Nephron (organoid): ENCODE data around the gene CORO2A.

ENCODE experiments used
- H3K27ac Mint-ChIP-seq, 3 experiments: 2 replicates each; pipeline ENCODE4 v1.8.0; 2020; ENCODE audit warnings: mixed read lengths in 3 of 3, mild to moderate bottlenecking in 2 of 3, moderate library complexity in 1 of 3
- H3K27me3 Mint-ChIP-seq: 2 replicates; pipeline ENCODE4 v1.8.0; 2021; ENCODE audit warnings: low read depth, mild to moderate bottlenecking, moderate library complexity, mixed read lengths
- H3K36me3 Mint-ChIP-seq: 2 replicates; pipeline ENCODE4 v1.8.0; 2020; ENCODE audit warnings: low read depth, mixed read lengths
- H3K4me1 Mint-ChIP-seq: 2 replicates; pipeline ENCODE4 v1.8.0; 2020; ENCODE audit warnings: mixed read lengths
- H3K4me3 Mint-ChIP-seq, 3 experiments: 2 replicates each; pipeline ENCODE4 v1.8.0; 2020; ENCODE audit warnings: mild to moderate bottlenecking in 3 of 3, mixed read lengths in 3 of 3, moderate library complexity in 2 of 3
- H3K9me3 Mint-ChIP-seq: 2 replicates; pipeline ENCODE4 v1.8.0; 2020; ENCODE audit warnings: mixed read lengths
- TF ChIP-seq, protein P1 (sequence below), 3 experiments: fragments of 200-600 bp; sonication (generic); IDR thresholded peaks; one replicate each; pipeline ENCODE4 v1.5.0; 2021; ENCODE audit warnings: antibody characterized with exemption in 3 of 3; ENCODE audit not compliant: unreplicated experiment in 3 of 3

Gene CORO2A

GRCh38 chr9:98210435-98210834 is 18.0 kb upstream of the CORO2A start:
- TF ChIP-seq, protein P1, sequence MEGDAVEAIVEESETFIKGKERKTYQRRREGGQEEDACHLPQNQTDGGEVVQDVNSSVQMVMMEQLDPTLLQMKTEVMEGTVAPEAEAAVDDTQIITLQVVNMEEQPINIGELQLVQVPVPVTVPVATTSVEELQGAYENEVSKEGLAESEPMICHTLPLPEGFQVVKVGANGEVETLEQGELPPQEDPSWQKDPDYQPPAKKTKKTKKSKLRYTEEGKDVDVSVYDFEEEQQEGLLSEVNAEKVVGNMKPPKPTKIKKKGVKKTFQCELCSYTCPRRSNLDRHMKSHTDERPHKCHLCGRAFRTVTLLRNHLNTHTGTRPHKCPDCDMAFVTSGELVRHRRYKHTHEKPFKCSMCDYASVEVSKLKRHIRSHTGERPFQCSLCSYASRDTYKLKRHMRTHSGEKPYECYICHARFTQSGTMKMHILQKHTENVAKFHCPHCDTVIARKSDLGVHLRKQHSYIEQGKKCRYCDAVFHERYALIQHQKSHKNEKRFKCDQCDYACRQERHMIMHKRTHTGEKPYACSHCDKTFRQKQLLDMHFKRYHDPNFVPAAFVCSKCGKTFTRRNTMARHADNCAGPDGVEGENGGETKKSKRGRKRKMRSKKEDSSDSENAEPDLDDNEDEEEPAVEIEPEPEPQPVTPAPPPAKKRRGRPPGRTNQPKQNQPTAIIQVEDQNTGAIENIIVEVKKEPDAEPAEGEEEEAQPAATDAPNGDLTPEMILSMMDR (IDR thresholded peaks at IDR 0.05; ENCODE audit: unreplicated experiment in 3 of 3) = no peak
- H3K9me3 Mint-ChIP-seq = no peaks in the 10 kb centered on the region
- peaks cover 14% of the 10 kb centered on the region for H3K27me3 Mint-ChIP-seq
- no peaks in the 10 kb centered on the region for H3K36me3 Mint-ChIP-seq
- no peak overlapping the region for H3K4me3 Mint-ChIP-seq
- peaks cover 12% of the 10 kb centered on the region for H3K4me1 Mint-ChIP-seq
- H3K27ac Mint-ChIP-seq = no peak overlapping the region

GRCh38 chr9:98209530-98209929 is 17.1 kb upstream of the CORO2A start:
- H3K4me1 Mint-ChIP-seq = peaks cover 12% of the 10 kb centered on the region
- H3K36me3 Mint-ChIP-seq = no peaks in the 10 kb centered on the region
- H3K9me3 Mint-ChIP-seq = no peaks in the 10 kb centered on the region
- TF ChIP-seq, protein P1 (IDR thresholded peaks at IDR 0.05; ENCODE audit: unreplicated experiment in 3 of 3) = no peak
- H3K27me3 Mint-ChIP-seq = peaks cover 18% of the 10 kb centered on the region
- H3K4me3 Mint-ChIP-seq = no peak overlapping the region
- no peak overlapping the region for H3K27ac Mint-ChIP-seq

- TF ChIP-seq, protein P1 (IDR thresholded peaks at IDR 0.05; ENCODE audit: unreplicated experiment in 3 of 3) = no peak
- no peaks in the 10 kb centered on the region for H3K36me3 Mint-ChIP-seq
- H3K27ac Mint-ChIP-seq = no peak overlapping the region
- H3K9me3 Mint-ChIP-seq = no peaks in the 10 kb centered on the region
- peaks cover 12% of the 10 kb centered on the region for H3K4me1 Mint-ChIP-seq
- H3K27me3 Mint-ChIP-seq = peaks cover 19% of the 10 kb centered on the region
- no peak overlapping the region for H3K4me3 Mint-ChIP-seq
These were observed 16.2 kb upstream of the CORO2A start for GRCh38 chr9:98208635-98209034.

DNA sequence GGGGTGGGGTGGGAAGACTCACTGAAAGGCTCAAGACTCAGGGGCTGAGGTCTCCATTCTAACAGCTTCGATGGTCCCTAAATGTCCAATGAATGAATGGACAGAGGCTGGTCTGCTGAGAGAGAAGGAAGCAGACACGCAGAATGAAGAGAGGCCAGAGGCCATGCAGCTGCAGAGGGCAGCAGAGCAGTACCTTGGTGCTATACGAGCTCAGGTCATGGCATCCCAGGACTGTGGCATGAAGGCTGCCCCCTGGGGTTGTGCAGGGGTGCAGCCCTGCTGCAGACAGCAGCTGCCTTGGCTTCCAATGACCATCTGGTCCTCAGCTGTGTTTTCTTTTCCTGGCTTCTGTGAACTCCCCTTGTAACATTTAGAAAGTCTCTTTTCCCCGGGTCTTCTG is 15.2 kb upstream of the CORO2A start:
- H3K36me3 Mint-ChIP-seq = no peaks in the 10 kb centered on the region
- H3K27me3 Mint-ChIP-seq = peaks cover 12% of the 10 kb centered on the region
- no peak overlapping the region for H3K27ac Mint-ChIP-seq
- H3K4me1 Mint-ChIP-seq = peaks cover 12% of the 10 kb centered on the region
- H3K9me3 Mint-ChIP-seq = no peaks in the 10 kb centered on the region
- no peak overlapping the region for H3K4me3 Mint-ChIP-seq
- TF ChIP-seq, protein P1 (IDR thresholded peaks at IDR 0.05; ENCODE audit: unreplicated experiment in 3 of 3) = no peak

DNA sequence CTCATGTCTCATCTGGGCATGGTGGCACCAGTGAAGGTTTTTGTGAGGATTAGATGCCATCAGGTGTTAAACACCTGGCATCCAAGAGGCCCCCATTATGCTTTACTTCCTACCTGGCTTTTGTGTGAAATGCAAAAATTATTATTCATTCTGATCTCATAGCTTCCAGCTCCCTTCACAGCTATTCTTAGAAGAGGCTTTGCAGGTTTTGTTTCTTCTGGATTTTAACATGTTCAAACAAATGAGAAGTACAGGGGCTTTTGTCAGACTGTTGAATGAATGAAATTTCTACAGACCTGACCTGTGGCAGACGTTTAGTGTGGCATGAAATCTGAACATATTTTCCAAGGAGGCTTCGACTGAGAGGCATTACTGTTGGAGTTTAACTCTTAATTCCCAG is 14.3 kb upstream of the CORO2A start:
- Mint-ChIP-seq H3K36me3 (no peaks in the 10 kb centered on the region), H3K27me3 (peaks cover 15% of the 10 kb centered on the region), H3K9me3 (no peaks in the 10 kb centered on the region), H3K4me1 (peaks cover 12% of the 10 kb centered on the region), H3K4me3 (no peak overlapping the region), H3K27ac (no peak overlapping the region)
- TF ChIP-seq, protein P1 (IDR thresholded peaks at IDR 0.05; ENCODE audit: unreplicated experiment in 3 of 3) = no peak

DNA sequence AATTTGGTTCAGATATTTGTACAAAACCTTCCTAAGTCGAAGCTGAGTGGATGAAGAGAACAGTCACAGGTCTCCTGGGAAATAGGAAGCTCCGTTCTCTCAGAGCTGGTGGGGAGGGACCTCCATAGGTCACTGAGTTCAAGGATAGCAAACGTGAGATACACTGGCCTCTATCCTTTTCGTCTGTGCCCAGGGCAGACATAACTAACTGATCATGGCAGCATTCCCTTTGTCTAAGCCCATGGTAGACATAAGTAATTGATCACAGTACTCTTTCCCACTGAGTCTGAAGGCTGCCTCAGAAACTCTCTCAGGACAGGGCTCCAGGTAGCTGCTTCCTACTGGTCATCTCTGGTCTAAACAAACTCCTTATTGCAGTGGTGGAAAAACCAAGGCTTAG is 12.3 kb upstream of the CORO2A start:
- Mint-ChIP-seq H3K9me3 (no peaks in the 10 kb centered on the region), H3K27ac (no peak overlapping the region), H3K4me3 (no peak overlapping the region), H3K27me3 (peaks cover 15% of the 10 kb centered on the region), H3K4me1 (peaks cover 12% of the 10 kb centered on the region), H3K36me3 (no peaks in the 10 kb centered on the region)
- TF ChIP-seq, protein P1 (IDR thresholded peaks at IDR 0.05; ENCODE audit: unreplicated experiment in 3 of 3) = no peak
